GM12872 (cell line): ENCODE data around the gene IRF2BP1.

ENCODE experiments used
- TF ChIP-seq, protein P1 (sequence below): IDR thresholded peaks from 3 replicates; pipeline ENCODE4 v1.5.1; 2011; ENCODE audit warnings: low read depth, mild to moderate bottlenecking, low read length, moderate library complexity; ENCODE audit not compliant: insufficient read depth

The IRF2BP1 gene, protein sequence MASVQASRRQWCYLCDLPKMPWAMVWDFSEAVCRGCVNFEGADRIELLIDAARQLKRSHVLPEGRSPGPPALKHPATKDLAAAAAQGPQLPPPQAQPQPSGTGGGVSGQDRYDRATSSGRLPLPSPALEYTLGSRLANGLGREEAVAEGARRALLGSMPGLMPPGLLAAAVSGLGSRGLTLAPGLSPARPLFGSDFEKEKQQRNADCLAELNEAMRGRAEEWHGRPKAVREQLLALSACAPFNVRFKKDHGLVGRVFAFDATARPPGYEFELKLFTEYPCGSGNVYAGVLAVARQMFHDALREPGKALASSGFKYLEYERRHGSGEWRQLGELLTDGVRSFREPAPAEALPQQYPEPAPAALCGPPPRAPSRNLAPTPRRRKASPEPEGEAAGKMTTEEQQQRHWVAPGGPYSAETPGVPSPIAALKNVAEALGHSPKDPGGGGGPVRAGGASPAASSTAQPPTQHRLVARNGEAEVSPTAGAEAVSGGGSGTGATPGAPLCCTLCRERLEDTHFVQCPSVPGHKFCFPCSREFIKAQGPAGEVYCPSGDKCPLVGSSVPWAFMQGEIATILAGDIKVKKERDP

DNA sequence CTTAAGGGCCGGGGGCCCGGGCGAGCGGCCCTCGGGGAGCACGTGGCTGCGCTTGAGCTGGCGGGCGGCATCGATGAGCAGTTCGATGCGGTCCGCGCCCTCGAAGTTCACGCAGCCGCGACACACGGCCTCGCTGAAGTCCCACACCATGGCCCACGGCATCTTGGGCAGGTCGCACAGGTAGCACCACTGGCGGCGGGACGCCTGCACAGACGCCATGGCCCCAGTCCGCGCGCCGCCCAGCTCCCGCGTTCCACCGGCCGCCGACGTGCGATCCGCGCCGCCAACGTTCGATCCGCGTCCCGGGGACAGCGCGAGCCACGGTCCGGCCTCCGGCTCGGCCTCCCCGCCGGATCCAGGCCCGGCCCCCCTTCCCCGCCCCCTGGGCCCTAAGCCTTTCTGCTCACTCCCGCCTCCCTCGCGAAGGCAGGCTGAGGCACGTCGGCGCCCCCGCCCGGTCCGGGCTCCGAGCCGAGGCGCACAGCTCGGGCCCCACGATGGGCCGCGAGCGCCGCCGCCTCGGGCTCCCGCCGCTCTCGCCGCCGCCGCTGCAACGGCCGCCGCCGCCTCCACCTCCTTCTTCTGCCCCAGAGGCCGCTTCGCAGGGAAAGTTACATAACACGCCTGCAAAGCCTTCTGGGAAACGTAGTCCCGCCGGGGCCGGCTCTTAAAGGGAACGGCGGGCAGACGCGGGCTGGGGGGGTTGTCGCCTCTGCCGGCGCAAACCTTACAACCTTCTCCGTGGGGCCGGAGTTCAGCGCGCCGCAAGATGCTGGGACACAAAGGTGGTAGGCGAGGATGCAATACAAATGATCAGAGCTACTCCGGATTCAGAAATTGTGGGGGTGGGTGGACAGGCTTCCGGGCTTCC, at the start of gene IRF2BP1:
Gene IRF2BP1, minus strand, starts transcription at position 586 of the 871 bp plus-strand sequence. Its CDS starts 367 bp downstream, at position 219.
- TF ChIP-seq, protein P1, sequence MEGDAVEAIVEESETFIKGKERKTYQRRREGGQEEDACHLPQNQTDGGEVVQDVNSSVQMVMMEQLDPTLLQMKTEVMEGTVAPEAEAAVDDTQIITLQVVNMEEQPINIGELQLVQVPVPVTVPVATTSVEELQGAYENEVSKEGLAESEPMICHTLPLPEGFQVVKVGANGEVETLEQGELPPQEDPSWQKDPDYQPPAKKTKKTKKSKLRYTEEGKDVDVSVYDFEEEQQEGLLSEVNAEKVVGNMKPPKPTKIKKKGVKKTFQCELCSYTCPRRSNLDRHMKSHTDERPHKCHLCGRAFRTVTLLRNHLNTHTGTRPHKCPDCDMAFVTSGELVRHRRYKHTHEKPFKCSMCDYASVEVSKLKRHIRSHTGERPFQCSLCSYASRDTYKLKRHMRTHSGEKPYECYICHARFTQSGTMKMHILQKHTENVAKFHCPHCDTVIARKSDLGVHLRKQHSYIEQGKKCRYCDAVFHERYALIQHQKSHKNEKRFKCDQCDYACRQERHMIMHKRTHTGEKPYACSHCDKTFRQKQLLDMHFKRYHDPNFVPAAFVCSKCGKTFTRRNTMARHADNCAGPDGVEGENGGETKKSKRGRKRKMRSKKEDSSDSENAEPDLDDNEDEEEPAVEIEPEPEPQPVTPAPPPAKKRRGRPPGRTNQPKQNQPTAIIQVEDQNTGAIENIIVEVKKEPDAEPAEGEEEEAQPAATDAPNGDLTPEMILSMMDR: no peak

DNA sequence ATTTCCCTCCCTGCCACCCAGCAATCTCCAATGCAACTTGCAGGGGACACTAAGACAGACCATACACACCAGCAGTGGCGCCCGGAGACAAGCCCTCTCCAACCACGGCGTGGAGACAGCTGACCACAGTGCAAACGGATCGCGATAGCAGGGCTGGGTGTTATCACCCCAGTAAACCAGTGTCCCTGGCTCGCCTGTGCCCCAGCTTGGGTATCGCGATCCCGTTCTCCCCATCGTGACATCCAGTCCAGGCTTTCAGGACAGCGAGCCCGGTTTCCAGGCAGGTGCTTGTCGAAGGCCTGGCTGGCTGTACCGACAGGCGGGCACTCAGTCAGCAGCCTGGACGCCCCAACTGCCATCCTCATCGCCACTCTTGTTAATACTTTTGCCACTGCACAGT, 49.3 kb upstream of the IRF2BP1 start:
- TF ChIP-seq, protein P1: no peak

DNA sequence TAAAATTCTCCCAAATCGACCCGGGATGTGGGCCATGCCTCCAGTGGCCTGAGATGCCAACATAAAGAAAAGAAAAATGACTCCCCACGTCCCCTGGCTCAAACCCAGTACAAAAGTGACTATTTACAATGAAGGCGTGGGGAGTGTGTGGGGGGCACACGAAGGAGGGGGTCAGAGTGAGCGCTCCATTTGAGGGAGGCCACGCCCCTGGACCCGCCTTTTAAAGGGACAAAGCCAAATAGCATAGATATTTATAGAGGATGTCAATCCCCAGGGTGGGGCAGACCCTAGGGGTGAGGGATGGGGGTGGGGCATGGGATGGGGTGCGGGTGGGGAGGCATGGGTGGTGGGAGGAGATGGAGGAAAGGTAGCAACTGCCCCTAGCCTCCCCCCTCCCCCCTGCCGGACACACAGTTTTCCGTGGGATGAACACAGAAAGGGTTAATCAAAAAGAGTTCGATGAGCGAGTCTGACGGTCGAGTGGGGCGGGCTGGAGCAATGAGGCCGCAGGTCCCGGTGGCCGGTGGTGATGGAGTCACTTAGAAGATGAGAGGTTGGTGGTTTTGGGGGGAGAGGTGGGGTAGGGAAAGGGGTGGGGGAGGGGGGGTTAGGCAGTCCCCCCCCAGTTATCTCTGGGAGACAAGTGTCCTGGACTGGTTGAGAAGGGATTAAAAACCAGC, 48.8 kb upstream of the IRF2BP1 start:
- TF ChIP-seq, protein P1: no peak

DNA sequence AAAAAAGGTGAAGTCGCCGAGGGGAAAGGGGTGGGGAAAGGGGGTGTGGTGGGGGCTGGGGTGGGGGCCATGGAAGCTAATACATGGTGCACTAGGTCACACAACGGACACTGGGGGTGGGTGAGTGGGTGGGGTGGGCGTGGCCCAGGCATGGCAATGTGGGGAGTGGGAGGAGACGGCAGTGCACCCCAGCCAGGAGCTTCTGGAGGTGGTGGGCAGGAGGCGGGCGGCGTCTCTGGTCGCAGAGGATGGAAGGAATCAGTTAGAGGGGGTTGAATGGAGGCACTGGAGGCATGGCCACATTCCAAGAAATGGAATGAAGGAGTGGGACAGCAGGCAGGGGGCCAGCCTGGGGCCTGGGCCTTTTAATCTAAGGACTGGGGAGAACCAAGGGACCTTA, 47.8 kb upstream of the IRF2BP1 start:
- TF ChIP-seq, protein P1: no peak

DNA sequence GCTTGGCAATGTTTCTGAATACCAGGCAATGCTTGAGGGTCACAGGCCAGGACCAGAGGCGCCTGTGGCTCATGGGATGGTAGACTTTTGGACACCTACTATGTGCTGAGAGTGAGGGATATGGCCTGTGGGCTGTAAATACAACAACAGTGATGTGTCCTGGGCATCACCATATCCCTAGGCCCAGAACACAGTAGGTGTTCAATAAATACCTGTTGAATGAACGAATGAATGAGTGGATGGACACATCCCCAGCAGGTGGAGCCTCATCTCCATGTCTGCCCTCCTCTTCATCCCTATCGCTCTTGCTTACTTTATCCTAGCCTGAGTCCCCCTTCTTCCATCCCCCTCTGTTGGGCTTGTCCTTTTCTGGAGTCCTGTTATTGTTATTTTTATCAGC, 45.1 kb upstream of the IRF2BP1 start:
- TF ChIP-seq, protein P1: no peak

DNA sequence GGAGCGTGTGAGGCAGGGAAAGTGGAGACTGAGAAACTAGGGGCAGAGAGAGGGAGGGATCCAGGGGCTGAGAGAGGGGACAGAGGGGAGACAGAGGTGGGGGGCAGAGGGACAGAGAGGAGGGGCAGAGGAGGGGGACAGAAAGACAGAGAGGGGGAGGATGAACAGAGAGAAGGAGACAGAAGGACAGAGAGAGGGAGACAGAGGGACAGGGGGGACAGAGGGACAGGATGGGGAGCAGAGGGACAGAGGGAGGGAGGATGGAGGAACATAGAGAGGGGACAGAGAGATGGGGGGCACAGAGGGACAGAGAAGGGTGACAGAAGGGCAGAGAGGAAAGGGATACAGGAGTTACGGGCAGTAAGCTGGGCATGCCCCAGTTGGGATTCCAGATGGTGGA, 43.3 kb upstream of the IRF2BP1 start:
- TF ChIP-seq, protein P1: no peak
